PC-3 (cell line): ENCODE data around the gene CRYGN. TPM values are rescaled to one million over a fixed set of nuclear protein-coding genes. Genes with fewer than 3 reads are reported as not detected.

Source experiments
- ATAC-seq: fragments of 200-7000 bp; cut with Tn5 transposase; 2 replicates; pipeline ENCODE4 v1.9.1; 2020; ENCODE audit warnings: mild to moderate bottlenecking, moderate library complexity
- BruUV-seq: library from RNA; stranded (reverse); fragments of 400-500 nt; replicated peaks from 2 replicates; lab custom pipeline; 2021; lab: Mats Ljungman, UMichigan
- CTCF ChIA-PET: fragments of 300-600 bp; sonication (Branson Sonifier 250); formaldehyde crosslinking; loops from one replicate; lab custom pipeline; 2022; ENCODE audit warnings: antibody characterized with exemption; lab: Charles Lee
- POLR2A ChIA-PET: fragments of 300-600 bp; sonication (Branson Sonifier 250); formaldehyde crosslinking; loops from one replicate; lab custom pipeline; 2022; ENCODE audit warnings: antibody characterized with exemption; ENCODE audit not compliant: unreplicated experiment; lab: Charles Lee
- DNase-seq: peaks from one replicate; pipeline ENCODE4 v3.0.0-alpha.2; 2015
- H2AFZ ChIP-seq: fragments of 300-600 bp; sonication (generic); 2 replicates; pipeline ENCODE4 v1.6.0; 2016; ENCODE audit warnings: antibody characterized with exemption, low read length
- H3F3A ChIP-seq: fragments of 300-600 bp; sonication (generic); one replicate; pipeline ENCODE4 v1.6.0; 2017; ENCODE audit warnings: antibody characterized with exemption, low read length, control low read depth, mild to moderate bottlenecking; ENCODE audit not compliant: unreplicated experiment
- H3K27ac ChIP-seq: fragments of 300-600 bp; sonication (generic); 2 replicates; pipeline ENCODE4 v1.5.1; 2016; ENCODE audit warnings: mild to moderate bottlenecking, low read length
- H3K27me3 ChIP-seq: fragments of 300-600 bp; sonication (generic); 2 replicates; pipeline ENCODE4 v1.6.1; 2016; ENCODE audit warnings: low read length, mixed read lengths
- H3K36me3 ChIP-seq: fragments of 300-600 bp; sonication (generic); 2 replicates; pipeline ENCODE4 v1.6.1; 2016; ENCODE audit warnings: low read depth, mixed run types, low read length, mixed read lengths
- H3K4me1 ChIP-seq: fragments of 300-600 bp; sonication (generic); 2 replicates; pipeline ENCODE4 v1.5.1; 2016; ENCODE audit warnings: low read length; ENCODE audit not compliant: insufficient read depth
- H3K4me2 ChIP-seq: fragments of 300-600 bp; sonication (generic); 2 replicates; pipeline ENCODE4 v1.6.0; 2016; ENCODE audit warnings: low read length
- H3K4me3 ChIP-seq: fragments of 300-600 bp; sonication (generic); 2 replicates; pipeline ENCODE4 v1.5.1; 2016; ENCODE audit warnings: mild to moderate bottlenecking, low read length, mixed read lengths
- H3K79me2 ChIP-seq: fragments of 300-600 bp; sonication (generic); 2 replicates; pipeline ENCODE4 v1.6.1; 2017; ENCODE audit warnings: low read length, mixed read lengths
- H3K9ac ChIP-seq: fragments of 300-600 bp; sonication (generic); 2 replicates; pipeline ENCODE4 v1.6.0; 2016; ENCODE audit warnings: mild to moderate bottlenecking, low read length
- H3K9me2 ChIP-seq: fragments of 300-600 bp; sonication (generic); replicated peaks from 2 replicates; pipeline ENCODE4 v1.6.1; 2016; ENCODE audit warnings: mixed run types, low read length, mixed read lengths
- H3K9me3 ChIP-seq: fragments of 300-600 bp; sonication (generic); 2 replicates; pipeline ENCODE4 v1.6.1; 2016; ENCODE audit warnings: low read length, mixed read lengths
- H4K20me1 ChIP-seq: fragments of 300-600 bp; sonication (generic); 2 replicates; pipeline ENCODE4 v1.6.1; 2016; ENCODE audit warnings: low read length, mixed read lengths
- CTCF ChIP-seq: fragments of 300-600 bp; sonication (generic); conservative IDR thresholded peaks from 2 replicates; pipeline ENCODE4 v1.5.1; 2017; ENCODE audit warnings: antibody characterized with exemption, low read depth, mild to moderate bottlenecking, low read length
- EZH2 ChIP-seq: fragments of 300-600 bp; sonication (generic); IDR thresholded peaks from one replicate; pipeline ENCODE4 v1.6.1; 2017; ENCODE audit warnings: antibody characterized with exemption, mild to moderate bottlenecking, low read length; ENCODE audit not compliant: unreplicated experiment
- EZH2phosphoT487 ChIP-seq: fragments of 300-600 bp; sonication (generic); IDR thresholded peaks from 2 replicates; pipeline ENCODE4 v1.6.1; 2018; ENCODE audit warnings: mild to moderate bottlenecking, antibody characterized with exemption, low read length, borderline replicate concordance
- intact Hi-C: fragments of 100-400 bp; cut with micrococcal nuclease; formaldehyde crosslinking; loops from 2 replicates; pipeline ENCODE4 v1.9.0; 2023
- total RNA-seq: library from RNA; depleted of rRNA; stranded (reverse); fragments of >200 nt; gene quantifications from 2 replicates; pipeline ENCODE4 v1.2.3, GENCODE V29; 2014

Gene CRYGN
- total RNA-seq, 1 experiment from 2014 or later, result 0.11 TPM

- BruUV-seq, result no TSS peak
- DNase-seq (no peak), ATAC-seq (no peak)
- Histone ChIP-seq H3K4me3 (no peak overlapping the region), H3K27me3 (no peaks in the 10 kb centered on the region; the same call in 1 of the 2 replicates), H3K9me3 (no peaks in the 10 kb centered on the region), H3K36me3 (no peaks in the 10 kb centered on the region), H4K20me1 (no peaks in the 10 kb centered on the region), H3F3A (no peaks in the 10 kb centered on the region), H3K4me2 (no peak overlapping the region), H3K79me2 (no peaks in the 10 kb centered on the region), H2AFZ (no peak overlapping the region), H3K4me1 (no peaks in the 10 kb centered on the region), H3K9ac (no peak overlapping the region), H3K9me2 (no peaks in the 10 kb centered on the region), H3K27ac (no peak overlapping the region)
- CTCF ChIA-PET, result no interaction called here
- TF ChIP-seq EZH2, result no peak
- TF ChIP-seq CTCF, result no peak
- no peak for TF ChIP-seq EZH2phosphoT487
- intact Hi-C loops, result no loop called here
- POLR2A ChIA-PET, result no interaction called here
These were observed 50.0 kb downstream of the CRYGN start for GRCh38 chr7:151389768-151390597.

GRCh38 chr7:151389096-151389767 lies 50.7 kb downstream of the CRYGN start:
- Histone ChIP-seq H3K4me1 (no peaks in the 10 kb centered on the region), H3F3A (no peaks in the 10 kb centered on the region), H3K27me3 (no peaks in the 10 kb centered on the region; the same call in 1 of the 2 replicates), H3K9me2 (no peaks in the 10 kb centered on the region), H3K4me3 (no peak overlapping the region), H3K36me3 (no peaks in the 10 kb centered on the region), H3K79me2 (no peaks in the 10 kb centered on the region), H4K20me1 (no peaks in the 10 kb centered on the region), H3K9ac (no peak overlapping the region), H3K4me2 (no peak overlapping the region), H3K9me3 (no peaks in the 10 kb centered on the region), H2AFZ (no peak overlapping the region), H3K27ac (no peak overlapping the region)
- intact Hi-C loops, result no loop called here
- POLR2A ChIA-PET, result no interaction called here
- ATAC-seq, result no peak
- no peak for DNase-seq
- CTCF ChIA-PET, result no interaction called here
- no TSS peak for BruUV-seq
- TF ChIP-seq CTCF, result no peak
- TF ChIP-seq EZH2, result no peak
- no peak for TF ChIP-seq EZH2phosphoT487
